HepG2 (cell line): Measurements from ENCODE around the gene DDI2. TPM values are rescaled to one million over a fixed set of nuclear protein-coding genes. Genes with fewer than 3 reads are reported as not detected.
A peak's percentile ranks its signal among the peaks of the same experiment; 100 is the strongest.

Experiments
- ATAC-seq: fragments of 200-7000 bp; cut with Tn5 transposase; 3 replicates; pipeline ENCODE4 v1.9.1; 2020; ENCODE audit warnings: mild to moderate bottlenecking, moderate library complexity
- BruUV-seq: library from RNA; stranded (reverse); fragments of 400-500 nt; replicated peaks from 2 replicates; lab custom pipeline; 2021; lab: Mats Ljungman, UMichigan
- CTCF ChIA-PET: fragments of 300-600 bp; formaldehyde crosslinking; extraction: SDS; loops from one replicate; lab custom pipeline; 2021; ENCODE audit warnings: low total read pairs, inconsistent platforms, low intra/inter-chr PET ratio; lab: Yijun Ruan, JAX
- POLR2A ChIA-PET: fragments of 350-600 bp; sonication (Branson Sonifier 250); formaldehyde crosslinking; loops from one replicate; lab custom pipeline; 2020; ENCODE audit warnings: antibody characterized with exemption, inconsistent platforms; lab: Yijun Ruan, JAX
- DNase-seq: peaks from one replicate; pipeline ENCODE4 v3.0.0-alpha.2; 2015; ENCODE audit warnings: low spot score
- FAIRE-seq: peaks from 3 replicates; lab custom pipeline; 2011; peaks lifted over from hg19 to GRCh38; lab: Jason Lieb, UNC
- H2AFZ ChIP-seq: one replicate; pipeline ENCODE4 v1.6.1; 2011; ENCODE audit warnings: low read length, inconsistent platforms
- H3K27ac ChIP-seq: fragments of 300-600 bp; 3 replicates; pipeline ENCODE4 v1.8.0; 2011; ENCODE audit warnings: mixed run types, mild to moderate bottlenecking, mixed read lengths, low read length, inconsistent platforms; ENCODE audit not compliant: insufficient read depth; ENCODE audit errors: extremely low read length
- H3K27me3 ChIP-seq, 2 experiments: fragments of 200-600 bp in 1 of 2; 2 replicates in 1 of 2; 3 replicates in 1 of 2; pipeline versions ENCODE4 v1.6.0 to v1.8.0; 2011; ENCODE audit warnings: low read length in 2 of 2, mild to moderate bottlenecking in 2 of 2, moderate library complexity in 2 of 2, inconsistent platforms in 1 of 2; ENCODE audit not compliant: insufficient read depth in 2 of 2, control insufficient read depth in 1 of 2
- H3K36me3 ChIP-seq, 2 experiments: fragments of 200-600 bp in 1 of 2; replicated peaks in 1 of 2; 2 replicates in 1 of 2; 3 replicates in 1 of 2; pipeline versions ENCODE4 v1.5.1 to v1.8.0; 2011; ENCODE audit warnings: low read length in 2 of 2, inconsistent platforms in 1 of 2; ENCODE audit not compliant: insufficient read depth in 2 of 2, control insufficient read depth in 1 of 2
- H3K4me1 ChIP-seq: 2 replicates; pipeline ENCODE4 v1.5.1; 2012; ENCODE audit warnings: low read length, inconsistent platforms; ENCODE audit not compliant: insufficient read depth
- H3K4me2 ChIP-seq: 2 replicates; pipeline ENCODE4 v1.6.0; 2011; ENCODE audit warnings: low read depth, low read length, inconsistent platforms
- H3K4me3 ChIP-seq, 3 experiments: fragments of 200-600 bp in 1 of 3; sonication (generic), shearing (Covaris generic) in 1 of 3; replicated peaks in 1 of 3; 2 replicates each; pipeline ENCODE4 v1.5.1; 2011 to 2016; ENCODE audit warnings: low read length in 3 of 3, inconsistent platforms in 2 of 3, low read depth in 2 of 3, mild to moderate bottlenecking in 2 of 3, control low read depth in 1 of 3, mixed read lengths in 1 of 3; ENCODE audit not compliant: insufficient read depth in 1 of 3
- H3K79me2 ChIP-seq: one replicate; pipeline ENCODE4 v1.6.1; 2011; ENCODE audit warnings: low read length, inconsistent platforms; ENCODE audit not compliant: insufficient read depth
- H3K9ac ChIP-seq: 2 replicates; pipeline ENCODE4 v1.6.0; 2011; ENCODE audit warnings: mild to moderate bottlenecking, low read depth, low read length, inconsistent platforms; ENCODE audit not compliant: insufficient read depth
- H3K9me3 ChIP-seq: 2 replicates; pipeline ENCODE4 v1.5.1; 2012; ENCODE audit warnings: mild to moderate bottlenecking, low read length
- H4K20me1 ChIP-seq: 2 replicates; pipeline ENCODE4 v1.6.0; 2011; ENCODE audit warnings: inconsistent platforms, mild to moderate bottlenecking, low read length, moderate library complexity; ENCODE audit not compliant: insufficient read depth
- KAT2B ChIP-seq: fragments of 150-350 bp; IDR thresholded peaks from 2 replicates; pipeline ENCODE4 v1.6.1; 2014; ENCODE audit warnings: low read depth, low read length, borderline replicate concordance
- RBM22 ChIP-seq: fragments of 200-400 bp; formaldehyde crosslinking; optimal IDR thresholded peaks from 2 replicates; pipeline ENCODE3; 2017; ENCODE audit warnings: mild to moderate bottlenecking, low read length, moderate library complexity
- TBX2 ChIP-seq: sonication (generic); formaldehyde crosslinking; IDR thresholded peaks from 2 replicates; pipeline ENCODE4 v1.5.0; 2020; ENCODE audit warnings: missing genetic modification reagents, mild to moderate bottlenecking, borderline replicate concordance
- ZFP36 ChIP-seq: fragments of 150-350 bp; IDR thresholded peaks from 2 replicates; pipeline ENCODE4 v1.6.1; 2018; ENCODE audit warnings: borderline replicate concordance, low read length, low read depth; ENCODE audit not compliant: partially characterized antibody
- ZSCAN30 ChIP-seq: sonication (generic); formaldehyde crosslinking; IDR thresholded peaks from 2 replicates; pipeline ENCODE4 v1.5.0; 2020; ENCODE audit warnings: mild to moderate bottlenecking, missing genetic modification reagents
- WGBS: methylation state at CpG from one replicate; pipeline ENCODE4 v1.1.6; 2017; ENCODE audit warnings: low lambda C conversion rate; 5-methylcytosine and 5-hydroxymethylcytosine counted together
- in situ Hi-C: cut with HindIII; loops from 2 replicates; pipeline ENCODE4 v1.10.0; 2017; ENCODE audit warnings: low pct_unique_long_range_greater_than_20kb; ENCODE audit not compliant: extremely low pct_ligation_motif_present
- intact Hi-C: fragments of 100-400 bp; cut with micrococcal nuclease; formaldehyde crosslinking; loops from one replicate; pipeline ENCODE4 v1.10.0; 2022; ENCODE audit not compliant: unreplicated experiment
- polyA plus RNA-seq, 8 experiments: library from polyadenylated mRNA; depleted of rRNA in 3 of 8; stranded (reverse) in 7 of 8; unstranded in 1 of 8; fragments of >200 nt; fragmentation: Illumina TruSeq in 4 of 8; extraction: Trizol in 4 of 8; gene quantifications; 2 replicates each; pipeline versions ENCODE4 v1.2.1 to v1.2.3, GENCODE V29; 2011 to 2016; ENCODE audit warnings: low read depth in 4 of 8, missing spikeins in 1 of 8, mixed read lengths in 1 of 8; ENCODE audit not compliant: insufficient read depth in 1 of 8
- total RNA-seq, 5 experiments: library from RNA; depleted of rRNA; stranded (reverse); fragments of >200 nt; fragmentation: Illumina TruSeq; extraction: Trizol; gene quantifications; 2 replicates each; pipeline ENCODE4 v1.2.3, GENCODE V29; 2016; ENCODE audit warnings: low read depth in 1 of 5
- TF ChIP-seq, protein P1 (sequence below): sonication (generic); formaldehyde crosslinking; IDR thresholded peaks from 2 replicates; pipeline ENCODE4 v1.5.0; 2020; ENCODE audit warnings: mild to moderate bottlenecking, missing genetic modification reagents

The DDI2 gene
- total and polyA plus RNA-seq, 2 of the 13 experiments (the other 11 are each of a cell fraction or from before 2014, with no cell fraction given) = 8.5 to 25.7 TPM

DNA sequence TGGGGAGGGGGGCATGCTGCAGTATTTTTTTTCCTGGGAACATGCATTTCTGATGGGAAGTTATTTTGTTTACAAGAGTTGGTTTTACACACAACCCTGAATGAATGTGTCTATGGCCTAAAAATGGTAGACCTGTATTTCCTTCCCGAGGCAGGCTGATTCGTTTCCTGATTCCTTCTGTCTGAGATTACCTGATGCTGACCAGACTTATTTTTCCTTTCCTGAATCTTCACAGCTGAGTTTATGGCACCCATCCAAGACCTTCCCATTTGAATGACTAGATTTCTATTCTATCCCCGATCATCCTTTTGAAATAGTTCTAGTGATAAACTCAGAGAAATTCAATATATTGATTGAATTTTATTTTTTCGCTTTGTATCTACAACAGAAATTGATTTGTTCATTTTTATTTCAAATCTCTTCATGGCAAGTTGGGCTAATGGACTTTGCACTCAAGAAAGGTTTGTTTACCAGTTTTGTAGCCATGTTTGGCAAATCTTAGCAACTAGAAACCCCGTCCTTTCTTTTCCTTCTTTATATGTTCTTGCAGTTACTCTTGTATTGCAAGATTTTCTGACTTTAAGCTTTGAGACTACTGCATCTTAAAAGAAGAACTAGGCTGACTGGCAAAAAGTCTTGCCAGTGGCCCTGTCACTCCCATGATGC is 51.0 kb downstream of the DDI2 start:
- intact Hi-C loops (no loop called here), in situ Hi-C loops (no loop called here)
- TF ChIP-seq ZSCAN30 (CRISPR knock-in tag) = no peak
- TF ChIP-seq KAT2B = peak; percentile 64; the same call in 1 of the 2 replicates
- WGBS = 95% methylated on average over 5 of the region's 5 CpGs
- Histone ChIP-seq H3K4me1 (peaks cover 12% of the 10 kb centered on the region; the same call in 1 of the 2 replicates), H3K27ac (no peak overlapping the region), H3K4me3 (no peak overlapping the region), H3K36me3 (peaks cover 0 to 1% of the 10 kb centered on the region in 2 experiments; a peak in 1 of 5 replicates), H3K27me3 (no peaks in the 10 kb centered on the region), H3K79me2 (no peaks in the 10 kb centered on the region), H3K9me3 (no peaks in the 10 kb centered on the region), H2AFZ (no peak overlapping the region), H4K20me1 (no peaks in the 10 kb centered on the region), H3K9ac (no peak overlapping the region), H3K4me2 (no peak overlapping the region)
- no TSS peak for BruUV-seq
- DNase-seq (no peak), FAIRE-seq (no peak), ATAC-seq (no peak)
- POLR2A ChIA-PET = no interaction called here
- CTCF ChIA-PET = no interaction called here

DNA sequence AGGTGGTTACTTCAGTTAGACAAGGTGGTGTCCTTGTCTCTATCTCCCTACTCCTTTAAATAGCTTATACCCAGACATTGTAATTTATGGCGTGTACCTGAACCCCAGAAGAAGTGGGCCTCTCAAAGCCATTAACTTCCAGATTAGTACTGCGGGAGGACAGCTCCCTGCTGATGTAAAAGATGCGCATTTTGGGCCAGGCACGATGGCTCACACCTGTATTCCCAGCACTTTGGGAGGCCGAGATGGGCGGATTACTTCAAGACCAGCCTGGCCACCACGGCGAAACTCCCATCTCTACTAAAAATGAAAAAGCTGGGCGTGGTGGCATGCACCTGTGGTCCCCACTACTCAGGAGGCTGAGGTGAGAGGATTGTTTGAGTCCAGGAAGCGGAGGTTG is 51.8 kb downstream of the DDI2 start:
- Histone ChIP-seq H3K27ac (no peak overlapping the region), H3K9me3 (no peaks in the 10 kb centered on the region), H3K4me1 (peaks cover 12% of the 10 kb centered on the region; the same call in 1 of the 2 replicates), H3K36me3 (peaks cover 0 to 1% of the 10 kb centered on the region in 2 experiments; a peak in 1 of 5 replicates), H3K4me3 (no peak overlapping the region), H3K4me2 (no peak overlapping the region), H2AFZ (no peak overlapping the region), H4K20me1 (no peaks in the 10 kb centered on the region), H3K27me3 (no peaks in the 10 kb centered on the region), H3K79me2 (no peaks in the 10 kb centered on the region), H3K9ac (no peak overlapping the region)
- ChIA-PET POLR2A (interaction anchor here (1.6 to 2.3 kb wide), 2 partner anchors 12 to 142 kb away, joined by 5 to 8 read pairs; partner anchors contain the start of gene DNAJC16), CTCF (no interaction called here)
- TF ChIP-seq, protein P1, sequence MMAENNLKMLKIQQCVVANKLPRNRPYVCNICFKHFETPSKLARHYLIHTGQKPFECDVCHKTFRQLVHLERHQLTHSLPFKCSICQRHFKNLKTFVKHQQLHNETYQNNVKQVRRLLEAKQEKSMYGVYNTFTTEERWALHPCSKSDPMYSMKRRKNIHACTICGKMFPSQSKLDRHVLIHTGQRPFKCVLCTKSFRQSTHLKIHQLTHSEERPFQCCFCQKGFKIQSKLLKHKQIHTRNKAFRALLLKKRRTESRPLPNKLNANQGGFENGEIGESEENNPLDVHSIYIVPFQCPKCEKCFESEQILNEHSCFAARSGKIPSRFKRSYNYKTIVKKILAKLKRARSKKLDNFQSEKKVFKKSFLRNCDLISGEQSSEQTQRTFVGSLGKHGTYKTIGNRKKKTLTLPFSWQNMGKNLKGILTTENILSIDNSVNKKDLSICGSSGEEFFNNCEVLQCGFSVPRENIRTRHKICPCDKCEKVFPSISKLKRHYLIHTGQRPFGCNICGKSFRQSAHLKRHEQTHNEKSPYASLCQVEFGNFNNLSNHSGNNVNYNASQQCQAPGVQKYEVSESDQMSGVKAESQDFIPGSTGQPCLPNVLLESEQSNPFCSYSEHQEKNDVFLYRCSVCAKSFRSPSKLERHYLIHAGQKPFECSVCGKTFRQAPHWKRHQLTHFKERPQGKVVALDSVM (CRISPR knock-in tag) = peak; percentile 52; the same call in 1 of the 2 replicates
- TF ChIP-seq RBM22 (peak; percentile 6), ZFP36 (no peak), TBX2 (CRISPR knock-in tag) (no peak)
- BruUV-seq = no TSS peak
- FAIRE-seq = no peak
- 89% methylated on average over 10 of the region's 10 CpGs for WGBS
- ATAC-seq = no peak
- DNase-seq = no peak
- in situ Hi-C loops = no loop called here
- intact Hi-C loops = no loop called here
